Measurements from ENCODE around the gene ACE.
"Not testable (repeated sequence)": the region's sequence is repeated elsewhere in the genome, so short reads cannot be mapped to it uniquely, and the experiment has no call there.

ACE gene

DNA sequence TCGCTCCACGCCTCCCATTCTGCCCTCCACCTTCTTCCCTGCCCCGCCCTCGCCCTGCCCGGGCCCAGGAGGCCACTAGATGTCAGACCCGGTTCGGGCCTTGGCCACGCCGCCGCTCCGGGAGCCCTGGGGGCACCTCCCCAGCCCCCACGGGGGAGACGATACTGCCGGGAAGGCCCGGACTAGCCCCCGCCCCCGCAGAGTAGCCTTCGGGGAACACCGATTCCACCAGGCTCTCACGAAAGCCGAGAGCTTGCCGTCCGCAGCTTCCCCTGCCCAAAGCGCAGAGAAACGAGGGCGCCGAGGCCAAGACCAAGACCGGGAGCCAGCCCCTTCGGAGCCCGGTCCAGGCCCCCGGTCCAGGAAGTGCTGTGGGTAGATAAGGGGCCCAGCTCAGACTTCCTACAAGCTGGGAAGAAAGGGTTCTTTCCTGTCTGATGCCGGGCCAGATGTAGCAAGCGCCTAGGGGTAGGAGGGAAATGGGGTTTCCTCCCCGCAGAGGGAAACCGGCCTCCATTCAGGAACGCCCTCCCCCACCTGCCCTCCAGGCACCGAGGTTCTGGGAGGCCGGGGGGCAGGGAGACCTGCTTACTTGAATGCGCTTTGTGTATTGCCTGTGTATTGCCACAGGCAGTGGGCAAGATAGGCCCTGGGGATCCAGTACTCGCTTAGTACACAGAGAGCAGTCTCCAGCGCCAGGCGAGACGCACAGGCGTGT, 29.9 kb upstream of the ACE start:
- Histone ChIP-seq H2AFZ (ENCODE audit: low read depth, low read length) (peak overlapping the region; percentile 88), H3K36me3 (ENCODE audit: insufficient read depth, low read length) (no peaks in the 10 kb centered on the region), H3K4me3 (ENCODE audit: low read length) (peak overlapping the region; percentile 52), H3K9me3 (ENCODE audit: low read length) (no peaks in the 10 kb centered on the region), H3K27me3 (ENCODE audit: insufficient read depth, low read length) (peaks cover 12% of the 10 kb centered on the region), H3K4me1 (ENCODE audit: insufficient read depth, low read length) (no peaks in the 10 kb centered on the region)

DNA sequence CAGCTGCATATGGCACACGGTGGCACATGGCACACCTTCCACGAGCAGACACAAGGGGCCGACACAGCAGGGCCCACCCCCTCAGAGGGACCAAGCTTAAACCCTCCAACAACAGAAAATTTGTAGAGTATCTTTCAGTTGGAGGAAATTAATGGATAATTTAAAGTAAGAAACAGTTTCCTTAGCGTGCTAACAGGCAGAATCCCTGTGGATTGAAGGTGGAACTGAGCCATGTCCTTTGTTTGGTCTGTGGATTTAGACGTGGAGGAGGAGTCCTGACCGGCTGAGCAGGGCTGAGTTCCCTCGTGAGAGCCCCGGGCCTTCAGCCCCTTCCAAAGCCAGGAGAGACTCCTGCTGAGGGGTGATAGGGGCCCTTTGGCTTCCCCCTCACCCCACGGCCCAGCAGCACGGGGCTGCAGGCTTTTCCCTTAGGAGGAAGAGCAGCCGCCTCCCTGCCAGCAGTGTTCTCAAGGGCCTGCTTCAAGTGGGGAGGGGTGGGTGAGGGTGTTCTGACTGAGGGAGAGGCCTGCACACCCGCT, 29.3 kb upstream of the ACE start:
- Histone ChIP-seq H3K9me3 (ENCODE audit: low read length) (no peaks in the 10 kb centered on the region), H3K36me3 (ENCODE audit: insufficient read depth, low read length) (no peaks in the 10 kb centered on the region), H2AFZ (ENCODE audit: low read depth, low read length) (no peak overlapping the region), H3K4me1 (ENCODE audit: insufficient read depth, low read length) (no peaks in the 10 kb centered on the region), H3K27me3 (ENCODE audit: insufficient read depth, low read length) (peaks cover 14% of the 10 kb centered on the region), H3K4me3 (ENCODE audit: low read length) (no peak overlapping the region)

DNA sequence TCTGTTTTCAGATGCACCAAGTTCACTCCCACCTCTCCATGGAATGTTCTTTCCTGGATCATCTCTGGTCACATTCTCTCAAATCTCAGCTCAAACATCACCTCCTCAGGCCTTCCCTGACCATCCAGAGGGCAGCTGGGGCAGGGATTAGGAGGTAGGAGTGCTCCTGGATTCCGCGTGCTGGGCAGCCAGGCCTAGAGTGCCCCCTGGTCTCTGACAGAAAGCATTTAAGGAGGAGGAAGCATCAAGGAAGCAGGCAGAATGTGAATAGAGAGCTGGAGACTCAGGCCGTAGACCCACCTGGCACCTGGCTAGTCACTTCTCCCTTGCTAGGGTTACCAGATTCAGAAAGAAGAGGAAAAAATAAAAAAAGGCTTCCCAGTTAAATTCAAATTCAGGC, 28.2 kb upstream of the ACE start:
- no peak overlapping the region for H3K4me3 ChIP-seq (ENCODE audit: low read length)
- no peaks in the 10 kb centered on the region for H3K9me3 ChIP-seq (ENCODE audit: low read length)
- peaks cover 14% of the 10 kb centered on the region for H3K27me3 ChIP-seq (ENCODE audit: insufficient read depth, low read length)
- H3K36me3 ChIP-seq (ENCODE audit: insufficient read depth, low read length), result no peaks in the 10 kb centered on the region
- no peak overlapping the region for H2AFZ ChIP-seq (ENCODE audit: low read depth, low read length)
- no peaks in the 10 kb centered on the region for H3K4me1 ChIP-seq (ENCODE audit: insufficient read depth, low read length)

DNA sequence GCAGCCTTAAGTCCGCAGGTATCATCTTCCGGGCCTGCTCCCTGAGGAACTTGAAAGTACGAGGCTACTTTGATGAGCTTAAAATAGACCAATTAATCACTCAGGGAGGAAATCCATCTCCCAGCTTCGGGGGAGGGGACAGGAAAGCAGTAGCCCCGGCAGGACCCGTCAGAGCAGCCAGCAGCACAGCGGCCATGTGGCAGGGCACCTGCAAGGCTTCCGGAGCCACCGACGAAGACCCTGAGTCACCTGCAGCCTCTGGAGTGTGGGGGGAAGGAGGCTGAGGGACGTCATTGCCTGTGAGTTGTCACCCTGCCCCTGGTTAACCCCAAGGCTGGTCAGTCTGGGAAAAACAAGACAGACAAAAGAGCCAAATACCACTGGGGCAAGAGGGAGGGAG, 26.3 kb upstream of the ACE start:
- Histone ChIP-seq H3K9me3 (ENCODE audit: low read length) (peaks cover 1% of the 10 kb centered on the region), H3K27me3 (ENCODE audit: insufficient read depth, low read length) (peaks cover 14% of the 10 kb centered on the region), H3K4me1 (ENCODE audit: insufficient read depth, low read length) (no peaks in the 10 kb centered on the region), H2AFZ (ENCODE audit: low read depth, low read length) (no peak overlapping the region), H3K4me3 (ENCODE audit: low read length) (no peak overlapping the region), H3K36me3 (ENCODE audit: insufficient read depth, low read length) (no peaks in the 10 kb centered on the region)

DNA sequence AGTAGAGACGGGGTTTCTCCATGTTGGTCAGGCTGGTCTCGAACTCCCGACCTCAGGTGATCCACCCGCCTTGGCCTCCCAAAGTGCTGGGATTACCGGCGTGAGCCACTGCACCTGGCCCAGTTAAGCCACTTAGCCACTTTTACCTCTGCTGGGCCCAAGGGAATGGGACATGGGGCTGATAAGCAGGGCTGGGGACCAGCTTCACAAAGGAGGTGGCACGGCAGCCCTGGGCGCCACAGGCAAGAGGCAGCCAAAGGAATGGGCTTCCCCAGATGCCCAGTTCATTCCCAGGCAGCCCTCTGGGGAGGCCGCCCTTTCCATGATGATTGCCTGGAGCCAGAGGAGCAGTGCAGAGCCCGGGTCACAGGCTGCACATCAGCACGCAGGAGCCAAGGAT, 25.7 kb upstream of the ACE start:
- Histone ChIP-seq H3K27me3 (ENCODE audit: insufficient read depth, low read length) (peaks cover 14% of the 10 kb centered on the region), H2AFZ (ENCODE audit: low read depth, low read length) (no peak overlapping the region), H3K9me3 (ENCODE audit: low read length) (peaks cover 2% of the 10 kb centered on the region), H3K4me3 (ENCODE audit: low read length) (no peak overlapping the region), H3K36me3 (ENCODE audit: insufficient read depth, low read length) (no peaks in the 10 kb centered on the region), H3K4me1 (ENCODE audit: insufficient read depth, low read length) (no peaks in the 10 kb centered on the region)

GRCh38 chr17:63452046-63452961, 24.6 kb upstream of the ACE start:
- Histone ChIP-seq H3K4me1 (ENCODE audit: insufficient read depth, low read length) (no peaks in the 10 kb centered on the region), H3K4me3 (ENCODE audit: low read length) (no peak overlapping the region), H3K36me3 (ENCODE audit: insufficient read depth, low read length) (no peaks in the 10 kb centered on the region)

GRCh38 chr17:63452962-63453551, 23.8 kb upstream of the ACE start:
- peaks cover 14% of the 10 kb centered on the region for H3K27me3 ChIP-seq (ENCODE audit: insufficient read depth, low read length)

More at GRCh38 chr17:63452046-63452961, 24.6 kb upstream of the ACE start:
- Histone ChIP-seq H2AFZ (ENCODE audit: low read depth, low read length) (no peak overlapping the region), H3K27me3 (ENCODE audit: insufficient read depth, low read length) (peaks cover 14% of the 10 kb centered on the region), H3K9me3 (ENCODE audit: low read length) (peaks cover 2% of the 10 kb centered on the region)

DNA sequence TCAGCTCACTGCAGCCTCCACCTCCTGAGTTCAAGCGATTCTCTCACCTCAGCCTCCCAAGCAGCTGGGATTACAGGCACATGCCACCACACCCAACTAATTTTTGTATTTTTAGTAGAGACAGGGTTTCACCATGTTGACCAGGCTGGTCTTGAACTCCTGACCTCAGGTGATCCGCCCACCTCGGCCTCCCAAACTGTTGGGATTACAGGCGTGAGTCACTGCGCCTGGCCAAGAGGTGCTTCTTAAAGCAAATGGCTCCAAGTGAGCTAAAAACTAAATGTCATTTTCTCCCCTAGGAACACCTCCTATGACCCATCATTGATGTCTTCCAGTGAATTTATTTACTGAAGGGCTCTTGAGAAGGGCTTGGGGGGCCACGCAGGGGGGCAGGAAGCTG, 22.5 kb upstream of the ACE start:
- H3K9me3 ChIP-seq (ENCODE audit: low read length); H3K4me3 ChIP-seq (ENCODE audit: low read length); H3K36me3 ChIP-seq (ENCODE audit: insufficient read depth, low read length); H3K4me1 ChIP-seq (ENCODE audit: insufficient read depth, low read length); H2AFZ ChIP-seq (ENCODE audit: low read depth, low read length): not testable (repeated sequence)
- peaks cover 14% of the 10 kb centered on the region for H3K27me3 ChIP-seq (ENCODE audit: insufficient read depth, low read length)

More at GRCh38 chr17:63452962-63453551, 23.8 kb upstream of the ACE start:
- Histone ChIP-seq H3K4me3 (ENCODE audit: low read length) (no peak overlapping the region), H3K36me3 (ENCODE audit: insufficient read depth, low read length) (no peaks in the 10 kb centered on the region), H3K9me3 (ENCODE audit: low read length) (peaks cover 3% of the 10 kb centered on the region), H3K4me1 (ENCODE audit: insufficient read depth, low read length) (no peaks in the 10 kb centered on the region), H2AFZ (ENCODE audit: low read depth, low read length) (no peak overlapping the region)

- Histone ChIP-seq H3K9me3 (ENCODE audit: low read length) (peaks cover 3% of the 10 kb centered on the region), H3K4me3 (ENCODE audit: low read length) (no peak overlapping the region), H3K27me3 (ENCODE audit: insufficient read depth, low read length) (peaks cover 15% of the 10 kb centered on the region), H3K4me1 (ENCODE audit: insufficient read depth, low read length) (no peaks in the 10 kb centered on the region), H3K36me3 (ENCODE audit: insufficient read depth, low read length) (no peaks in the 10 kb centered on the region), H2AFZ (ENCODE audit: low read depth, low read length) (no peak overlapping the region)
Measured at GRCh38 chr17:63454915-63455314, 21.9 kb upstream of the ACE start.

- no peaks in the 10 kb centered on the region for H3K36me3 ChIP-seq (ENCODE audit: insufficient read depth, low read length)
- peaks cover 14% of the 10 kb centered on the region for H3K27me3 ChIP-seq (ENCODE audit: insufficient read depth, low read length)
- no peak overlapping the region for H3K4me3 ChIP-seq (ENCODE audit: low read length)
- H2AFZ ChIP-seq (ENCODE audit: low read depth, low read length), result no peak overlapping the region
- peaks cover 3% of the 10 kb centered on the region for H3K9me3 ChIP-seq (ENCODE audit: low read length)
- no peaks in the 10 kb centered on the region for H3K4me1 ChIP-seq (ENCODE audit: insufficient read depth, low read length)
Measured at GRCh38 chr17:63455417-63455816, 21.4 kb upstream of the ACE start.

DNA sequence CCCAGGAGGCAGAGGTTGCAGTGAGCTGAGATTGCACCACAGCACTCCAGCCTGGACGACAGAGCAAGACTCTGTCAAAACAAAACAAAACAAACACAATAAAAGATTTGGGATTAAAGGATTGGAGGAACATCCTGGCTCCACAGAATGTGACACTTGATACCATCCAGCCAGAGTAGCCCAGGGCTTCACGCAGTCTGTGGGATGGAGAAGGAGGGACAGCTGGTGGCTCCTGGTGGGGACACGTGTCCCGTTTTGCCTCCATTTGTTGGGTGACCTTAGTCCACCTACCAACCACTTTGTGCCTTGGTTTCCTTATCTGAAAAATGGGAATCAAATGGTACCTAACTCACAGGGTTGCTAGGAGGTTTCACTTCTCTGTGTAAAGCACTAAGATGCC, 18.4 kb upstream of the ACE start:
- H3K9me3 ChIP-seq (ENCODE audit: low read length), result peaks cover 3% of the 10 kb centered on the region
- no peaks in the 10 kb centered on the region for H3K36me3 ChIP-seq (ENCODE audit: insufficient read depth, low read length)
- no peaks in the 10 kb centered on the region for H3K4me1 ChIP-seq (ENCODE audit: insufficient read depth, low read length)
- H2AFZ ChIP-seq (ENCODE audit: low read depth, low read length), result no peak overlapping the region
- peaks cover 3% of the 10 kb centered on the region for H3K27me3 ChIP-seq (ENCODE audit: insufficient read depth, low read length)
- H3K4me3 ChIP-seq (ENCODE audit: low read length), result no peak overlapping the region

DNA sequence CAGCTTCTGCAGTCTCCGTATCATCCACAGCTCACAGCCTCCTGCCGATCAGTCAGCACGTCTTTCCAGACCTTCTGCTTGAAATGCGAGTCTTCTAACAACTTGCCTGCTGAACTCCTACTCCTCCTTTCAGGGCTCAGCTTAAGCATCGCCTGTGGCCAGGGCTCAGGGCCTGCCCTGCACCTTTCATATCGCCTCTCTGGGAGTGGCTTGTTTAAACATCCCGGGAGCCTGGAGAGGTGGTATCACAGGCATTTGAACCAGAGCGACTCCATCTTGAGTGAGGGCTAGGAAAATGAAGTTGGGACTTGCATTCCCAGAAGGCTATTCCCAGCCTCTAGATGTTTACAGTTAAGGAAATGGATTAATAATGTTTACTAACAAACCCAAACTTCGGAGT, 16.8 kb upstream of the ACE start:
- Histone ChIP-seq H2AFZ (ENCODE audit: low read depth, low read length) (no peak overlapping the region), H3K4me1 (ENCODE audit: insufficient read depth, low read length) (no peaks in the 10 kb centered on the region)

GRCh38 chr17:63463771-63464170, 13.1 kb upstream of the ACE start:
- Histone ChIP-seq H2AFZ (ENCODE audit: low read depth, low read length) (no peak overlapping the region), H3K36me3 (ENCODE audit: insufficient read depth, low read length) (no peaks in the 10 kb centered on the region), H3K27me3 (ENCODE audit: insufficient read depth, low read length) (peaks cover 3% of the 10 kb centered on the region)

More for the DNA sequence above, 16.8 kb upstream of the ACE start:
- no peaks in the 10 kb centered on the region for H3K36me3 ChIP-seq (ENCODE audit: insufficient read depth, low read length)
- H3K9me3 ChIP-seq (ENCODE audit: low read length), result peaks cover 3% of the 10 kb centered on the region
- H3K27me3 ChIP-seq (ENCODE audit: insufficient read depth, low read length), result peaks cover 3% of the 10 kb centered on the region
- no peak overlapping the region for H3K4me3 ChIP-seq (ENCODE audit: low read length)

More at GRCh38 chr17:63463771-63464170, 13.1 kb upstream of the ACE start:
- Histone ChIP-seq H3K4me3 (ENCODE audit: low read length) (no peak overlapping the region), H3K9me3 (ENCODE audit: low read length) (no peaks in the 10 kb centered on the region), H3K4me1 (ENCODE audit: insufficient read depth, low read length) (no peaks in the 10 kb centered on the region)
